T-cell (primary cell): Measurements from ENCODE around the gene WSCD1. TPM values are rescaled to one million over a fixed set of nuclear protein-coding genes. Genes with fewer than 3 reads are reported as not detected.

ENCODE experiments used
- ATAC-seq, 4 experiments: fragments of 200-7000 bp in 3 of 4; fragments of 150-1000 bp in 1 of 4; cut with Tn5 transposase; replicated peaks in 1 of 4; 1 replicate in 3 of 4; 2 replicates in 1 of 4; pipeline ENCODE4 v1.10.0; 2021; ENCODE audit warnings: moderate library complexity in 3 of 4, mild to moderate bottlenecking in 2 of 4, moderate number of reproducible peaks in 1 of 4
- CTCF ChIA-PET, 2 donors: fragments of 300-600 bp; sonication (Branson Sonifier 250); formaldehyde crosslinking; loops; one replicate each; lab custom pipeline; 2022; ENCODE audit warnings: antibody characterized with exemption in 2 of 2; lab: Charles Lee
- POLR2A ChIA-PET, 2 donors: fragments of 300-600 bp; sonication (Branson Sonifier 250); formaldehyde crosslinking; loops; one replicate each; lab custom pipeline; 2022; ENCODE audit warnings: antibody characterized with exemption in 2 of 2; lab: Charles Lee
- DNase-seq, 35 experiments: peaks; one replicate each; pipeline versions ENCODE4 v3.0.0 to v3.0.0-alpha.2; 2013 to 2023
- H3K27ac ChIP-seq: one replicate; pipeline ENCODE4 v1.5.1; 2013; ENCODE audit warnings: low read length
- H3K27me3 ChIP-seq, 2 experiments: replicated peaks in 1 of 2; 1 replicate in 1 of 2; 2 replicates in 1 of 2; pipeline versions ENCODE4 v1.6.1 to v1.7.0; 2013; ENCODE audit warnings: low read length in 1 of 2, mixed read lengths in 1 of 2; ENCODE audit not compliant: control insufficient read depth in 2 of 2, insufficient read depth in 2 of 2; ENCODE audit errors: extremely low read depth in 1 of 2
- H3K36me3 ChIP-seq, 2 donors: 1 replicate in 1 of 2; 2 replicates in 1 of 2; pipeline versions ENCODE4 v1.6.1 to v1.7.0; 2013; ENCODE audit warnings: low read length in 1 of 2; ENCODE audit not compliant: control insufficient read depth in 2 of 2, insufficient read depth in 1 of 2; ENCODE audit errors: extremely low read depth in 1 of 2
- H3K4me1 ChIP-seq, 2 experiments: 1 replicate in 1 of 2; 2 replicates in 1 of 2; pipeline versions ENCODE4 v1.6.1 to v1.7.0; 2013; ENCODE audit warnings: low read length in 2 of 2, mixed read lengths in 1 of 2; ENCODE audit not compliant: insufficient read depth in 2 of 2, control insufficient read depth in 1 of 2; ENCODE audit errors: extremely low read depth in 1 of 2
- H3K4me3 ChIP-seq, 2 donors: 1 replicate in 1 of 2; 2 replicates in 1 of 2; pipeline versions ENCODE4 v1.5.1 to v1.7.0; 2013; ENCODE audit warnings: mild to moderate bottlenecking in 2 of 2, low read length in 1 of 2, moderate library complexity in 1 of 2; ENCODE audit not compliant: control insufficient read depth in 1 of 2; ENCODE audit errors: extremely low read depth in 1 of 2
- H3K9me3 ChIP-seq: 2 replicates; pipeline ENCODE4 v1.7.0; 2013
- H3K27ac Mint-ChIP-seq, 2 donors: one replicate each; pipeline ENCODE4 v1.8.0; 2020 to 2021; ENCODE audit warnings: mild to moderate bottlenecking in 2 of 2, mixed read lengths in 2 of 2
- H3K27me3 Mint-ChIP-seq, 2 donors: one replicate each; pipeline ENCODE4 v1.8.0; 2021 to 2022; ENCODE audit warnings: mixed read lengths in 2 of 2
- H3K36me3 Mint-ChIP-seq: one replicate; pipeline ENCODE4 v1.8.0; 2021; ENCODE audit warnings: mixed read lengths
- H3K4me1 Mint-ChIP-seq, 3 donors: one replicate each; pipeline ENCODE4 v1.8.0; 2020 to 2022; ENCODE audit warnings: mixed read lengths in 3 of 3, mild to moderate bottlenecking in 1 of 3
- H3K4me3 Mint-ChIP-seq, 3 donors: one replicate each; pipeline ENCODE4 v1.8.0; 2020 to 2022; ENCODE audit warnings: mild to moderate bottlenecking in 3 of 3, mixed read lengths in 3 of 3, moderate library complexity in 3 of 3
- H3K9me3 Mint-ChIP-seq, 3 donors: one replicate each; pipeline ENCODE4 v1.8.0; 2020 to 2022; ENCODE audit warnings: mixed read lengths in 3 of 3
- WGBS: methylation state at CpG from one replicate; pipeline ENCODE4 v1.1.5; 2013; ENCODE audit warnings: missing lambda C conversion rate; ENCODE audit not compliant: insufficient coverage; 5-methylcytosine and 5-hydroxymethylcytosine counted together
- total RNA-seq, 35 experiments: library from RNA in 6 of 35; stranded (reverse) in 6 of 35; fragments of 120-200 nt in 1 of 35; gene quantifications; one replicate each; pipeline versions ENCODE4 v1.2.1 to v1.2.4 and lab custom pipeline; 2013 to 2026

The WSCD1 gene
- total RNA-seq, 5 donors from 2014 or later (not counting 1 experiment from before 2014, with no cell fraction given): 0.09 to 0.58 (median 0.27) TPM; not detected in 1

- WGBS: 87% methylated on average over 27 of the region's 28 CpGs
- Mint-ChIP-seq H3K27me3 (peaks cover 0 to 9% of the 10 kb centered on the region in 2 donors), H3K4me1 (no peaks in the 10 kb centered on the region), H3K9me3 (no peaks in the 10 kb centered on the region), H3K27ac (no peak overlapping the region), H3K36me3 (no peaks in the 10 kb centered on the region), H3K4me3 (no peak overlapping the region)
- Histone ChIP-seq H3K4me1 (no peaks in the 10 kb centered on the region), H3K27ac (no peak overlapping the region), H3K27me3 (peaks cover 0 to 7% of the 10 kb centered on the region in 2 experiments), H3K4me3 (no peak overlapping the region), H3K36me3 (no peaks in the 10 kb centered on the region), H3K9me3 (no peaks in the 10 kb centered on the region)
- DNase-seq (no peak), ATAC-seq (no peak)
- ChIA-PET POLR2A (no interaction called here), CTCF (no interaction called here)
Measured at GRCh38 chr17:6086603-6087400, 16.6 kb downstream of the WSCD1 start.

GRCh38 chr17:6088141-6088540, 18.0 kb downstream of the WSCD1 start:
- H3K4me3 ChIP-seq: no peak overlapping the region
- Mint-ChIP-seq H3K4me1 (no peaks in the 10 kb centered on the region), H3K4me3 (no peak overlapping the region), H3K27ac (no peak overlapping the region), H3K27me3 (peaks cover 0 to 9% of the 10 kb centered on the region in 2 donors), H3K36me3 (no peaks in the 10 kb centered on the region), H3K9me3 (no peaks in the 10 kb centered on the region)
- WGBS: 100% methylated on average over 1 of the region's 4 CpGs
- no peaks in the 10 kb centered on the region for H3K36me3 ChIP-seq
- CTCF ChIA-PET: no interaction called here
- no peaks in the 10 kb centered on the region for H3K4me1 ChIP-seq
- H3K9me3 ChIP-seq: no peaks in the 10 kb centered on the region
- peaks cover 0 to 12% of the 10 kb centered on the region in 2 experiments for H3K27me3 ChIP-seq
- no peak overlapping the region for H3K27ac ChIP-seq
- no peak for ATAC-seq
- no peak for DNase-seq
- POLR2A ChIA-PET: no interaction called here

DNA sequence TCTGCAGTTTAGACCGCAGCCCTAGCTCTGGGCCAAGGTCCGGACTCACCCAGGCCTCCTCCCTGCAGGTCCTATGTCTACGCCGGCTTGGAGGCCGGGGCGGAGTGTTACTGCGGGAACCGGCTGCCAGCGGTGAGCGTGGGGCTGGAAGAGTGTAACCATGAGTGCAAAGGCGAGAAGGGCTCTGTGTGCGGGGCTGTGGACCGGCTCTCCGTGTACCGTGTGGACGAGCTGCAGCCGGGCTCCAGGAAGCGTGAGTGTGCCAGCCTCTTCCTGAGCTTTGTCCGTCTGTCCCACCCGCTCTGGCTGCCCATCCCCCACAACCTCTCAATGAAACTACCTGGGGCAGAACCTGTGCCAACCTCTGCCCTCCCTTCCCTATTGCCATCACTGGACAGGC, 20.1 kb downstream of the WSCD1 start:
- ATAC-seq (no peak), DNase-seq (no peak)
- peaks cover 7 to 12% of the 10 kb centered on the region in 2 donors for H3K27me3 Mint-ChIP-seq
- Histone ChIP-seq H3K4me3 (no peak overlapping the region), H3K27me3 (peaks cover 0 to 21% of the 10 kb centered on the region in 2 experiments), H3K27ac (no peak overlapping the region), H3K4me1 (no peaks in the 10 kb centered on the region), H3K9me3 (no peaks in the 10 kb centered on the region), H3K36me3 (no peaks in the 10 kb centered on the region)
- no peak overlapping the region for H3K27ac Mint-ChIP-seq
- H3K4me3 Mint-ChIP-seq: no peak overlapping the region
- CTCF ChIA-PET: no interaction called here
- no peaks in the 10 kb centered on the region for H3K4me1 Mint-ChIP-seq
- 92% methylated on average over 16 of the region's 20 CpGs for WGBS
- H3K36me3 Mint-ChIP-seq: no peaks in the 10 kb centered on the region
- H3K9me3 Mint-ChIP-seq: no peaks in the 10 kb centered on the region
- POLR2A ChIA-PET: no interaction called here

GRCh38 chr17:6092182-6092902, 22.2 kb downstream of the WSCD1 start:
- WGBS: 87% methylated on average over 10 of the region's 14 CpGs

DNA sequence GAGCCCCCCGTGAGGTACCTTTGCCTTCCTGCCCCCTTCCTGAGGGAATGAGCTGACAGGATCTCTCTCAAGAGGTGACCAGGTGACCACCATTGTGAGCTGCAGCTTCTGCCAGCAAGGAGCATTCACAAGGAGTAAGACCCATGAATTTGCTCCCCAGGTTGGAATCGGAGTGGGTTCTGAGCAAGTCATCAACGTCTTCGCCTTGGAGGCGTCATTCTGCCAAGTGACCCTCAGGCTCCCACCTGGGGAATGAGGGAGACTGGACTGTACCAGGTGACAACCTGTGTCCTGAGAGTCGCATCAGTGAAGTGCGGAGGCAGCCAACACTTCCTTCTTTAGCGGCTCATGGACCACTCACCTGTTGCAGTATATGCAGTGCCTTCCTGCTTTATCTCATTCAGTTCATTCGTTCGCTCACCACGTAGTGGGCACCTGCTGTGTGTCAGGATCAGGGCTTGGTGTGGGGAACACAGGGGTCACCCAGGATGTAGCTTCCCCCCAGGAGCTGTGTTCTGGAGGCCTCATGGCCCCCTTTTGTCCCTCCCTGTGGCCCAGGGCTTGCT, 22.8 kb downstream of the WSCD1 start:
- Histone ChIP-seq H3K27ac (no peak overlapping the region), H3K27me3 (peaks cover 0 to 18% of the 10 kb centered on the region in 2 experiments), H3K4me1 (no peaks in the 10 kb centered on the region), H3K9me3 (no peaks in the 10 kb centered on the region), H3K36me3 (no peaks in the 10 kb centered on the region), H3K4me3 (no peak overlapping the region)
- H3K9me3 Mint-ChIP-seq: no peaks in the 10 kb centered on the region
- H3K36me3 Mint-ChIP-seq: no peaks in the 10 kb centered on the region
- peaks cover 7 to 8% of the 10 kb centered on the region in 2 donors for H3K27me3 Mint-ChIP-seq
- ChIA-PET POLR2A (no interaction called here), CTCF (no interaction called here)
- 94% methylated on average over 11 of the region's 11 CpGs for WGBS
- no peak overlapping the region for H3K27ac Mint-ChIP-seq
- H3K4me3 Mint-ChIP-seq: no peak overlapping the region
- DNase-seq: no peak
- no peak for ATAC-seq
- H3K4me1 Mint-ChIP-seq: no peaks in the 10 kb centered on the region

More at GRCh38 chr17:6092182-6092902, 22.2 kb downstream of the WSCD1 start:
- DNase-seq: no peak
- H3K27ac Mint-ChIP-seq: no peak overlapping the region
- peaks cover 0 to 18% of the 10 kb centered on the region in 2 experiments for H3K27me3 ChIP-seq
- H3K36me3 ChIP-seq: no peaks in the 10 kb centered on the region
- H3K27ac ChIP-seq: no peak overlapping the region
- H3K9me3 Mint-ChIP-seq: no peaks in the 10 kb centered on the region
- peaks cover 7 to 14% of the 10 kb centered on the region in 2 donors for H3K27me3 Mint-ChIP-seq
- ChIA-PET CTCF (no interaction called here), POLR2A (no interaction called here)
- H3K9me3 ChIP-seq: no peaks in the 10 kb centered on the region
- no peak overlapping the region for H3K4me3 ChIP-seq
- H3K4me1 Mint-ChIP-seq: no peaks in the 10 kb centered on the region
- no peak overlapping the region for H3K4me3 Mint-ChIP-seq
- H3K4me1 ChIP-seq: no peaks in the 10 kb centered on the region
- no peaks in the 10 kb centered on the region for H3K36me3 Mint-ChIP-seq
- no peak for ATAC-seq

DNA sequence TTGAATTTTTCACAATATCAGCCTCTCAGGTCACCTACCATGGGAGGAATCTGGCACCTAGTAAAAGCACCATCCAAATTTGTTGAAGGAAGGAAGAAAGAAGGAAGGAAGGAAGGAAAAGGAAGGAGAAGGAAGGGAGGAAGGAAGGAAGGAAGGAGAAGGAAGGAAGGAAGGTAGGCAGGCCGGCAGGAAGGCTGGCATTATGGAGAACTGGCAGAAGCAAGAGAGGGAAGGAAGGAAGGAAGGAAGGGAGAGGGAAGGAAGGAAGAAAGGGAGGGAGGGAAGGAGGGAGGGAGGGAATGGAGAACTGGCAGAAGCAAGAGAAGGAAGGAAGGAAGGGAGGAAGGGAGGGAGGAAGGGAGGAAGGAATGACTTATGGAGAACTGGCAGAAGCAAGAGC, 24.3 kb downstream of the WSCD1 start:
- POLR2A ChIA-PET: no interaction called here
- H3K4me1 Mint-ChIP-seq: no peaks in the 10 kb centered on the region

More for the DNA sequence above, 24.3 kb downstream of the WSCD1 start:
- H3K36me3 ChIP-seq: no peaks in the 10 kb centered on the region
- H3K36me3 Mint-ChIP-seq: no peaks in the 10 kb centered on the region
- peaks cover 7 to 8% of the 10 kb centered on the region in 2 donors for H3K27me3 Mint-ChIP-seq
- no peaks in the 10 kb centered on the region for H3K9me3 Mint-ChIP-seq
- DNase-seq (no peak), ATAC-seq (no peak)
- H3K9me3 ChIP-seq: no peaks in the 10 kb centered on the region
- H3K4me1 ChIP-seq: no peaks in the 10 kb centered on the region
- no peak overlapping the region for H3K27ac ChIP-seq
- no peak overlapping the region for H3K4me3 ChIP-seq
- 33% methylated on average over 1 of the region's 1 CpG for WGBS
- no peak overlapping the region for H3K4me3 Mint-ChIP-seq
- H3K27me3 ChIP-seq: peaks cover 0 to 21% of the 10 kb centered on the region in 2 experiments
- H3K27ac Mint-ChIP-seq: no peak overlapping the region
- CTCF ChIA-PET: no interaction called here
